GM19395 (cell line): ENCODE measurements around the gene COL6A2.
"Not testable (repeated sequence)": the region's sequence is repeated elsewhere in the genome, so short reads cannot be mapped to it uniquely, and the experiment has no call there.

Experiments
- ATAC-seq: cut with Tn5 transposase; IDR thresholded peaks from one replicate; pipeline ENCODE4 v1.9.1; 2021; ENCODE audit warnings: mild to moderate bottlenecking, moderate library complexity; ENCODE audit not compliant: unreplicated experiment

The COL6A2 gene

GRCh38 chr21:46060596-46061061 lies 37.3 kb upstream of the COL6A2 start:
- no peak for ATAC-seq

- ATAC-seq = no peak
Observed at GRCh38 chr21:46061063-46061462, 36.8 kb upstream of the COL6A2 start.

- ATAC-seq = no peak
Observed at GRCh38 chr21:46061518-46061917, 36.4 kb upstream of the COL6A2 start.

- no peak for ATAC-seq
Observed at GRCh38 chr21:46061950-46062349, 36.0 kb upstream of the COL6A2 start.

GRCh38 chr21:46062471-46063211 lies 35.3 kb upstream of the COL6A2 start:
- no peak for ATAC-seq

GRCh38 chr21:46063227-46063626 lies 34.7 kb upstream of the COL6A2 start:
- ATAC-seq = no peak

- ATAC-seq = no peak
Observed at GRCh38 chr21:46063734-46064680, 33.9 kb upstream of the COL6A2 start.

- no peak for ATAC-seq
Observed at GRCh38 chr21:46064870-46065214, 33.1 kb upstream of the COL6A2 start.

- ATAC-seq = no peak
Observed at GRCh38 chr21:46065215-46065913, 32.5 kb upstream of the COL6A2 start.

GRCh38 chr21:46065914-46066551 lies 31.9 kb upstream of the COL6A2 start:
- ATAC-seq = no peak

- ATAC-seq = no peak
Observed at GRCh38 chr21:46066591-46067331, 31.2 kb upstream of the COL6A2 start.

GRCh38 chr21:46067505-46068201 lies 30.3 kb upstream of the COL6A2 start:
- ATAC-seq = no peak

- ATAC-seq = no peak
Observed at GRCh38 chr21:46068516-46069079, 29.3 kb upstream of the COL6A2 start.

GRCh38 chr21:46069166-46069565 lies 28.7 kb upstream of the COL6A2 start:
- ATAC-seq = no peak

- no peak for ATAC-seq
Observed at GRCh38 chr21:46069719-46070279, 28.1 kb upstream of the COL6A2 start.

- ATAC-seq = no peak
Observed at GRCh38 chr21:46071082-46071481, 26.8 kb upstream of the COL6A2 start.

- ATAC-seq = not testable (repeated sequence)
Observed at GRCh38 chr21:46076724-46077123, 21.2 kb upstream of the COL6A2 start.

GRCh38 chr21:46077674-46078101 lies 20.2 kb upstream of the COL6A2 start:
- ATAC-seq = no peak
